Neuronal stem cell (in vitro differentiated cells): ENCODE data around the gene SOHLH2. TPM values are rescaled to one million over a fixed set of nuclear protein-coding genes. Genes with fewer than 3 reads are reported as not detected.
A peak's percentile ranks its signal among the peaks of the same experiment; 100 is the strongest.

Experiments
- DNase-seq: peaks from one replicate; pipeline ENCODE4 v3.0.0-alpha.2; 2013; ENCODE audit warnings: low spot score
- H2AFZ ChIP-seq: one replicate; pipeline ENCODE4 v1.6.1; 2013; ENCODE audit warnings: mild to moderate bottlenecking, low read length, inconsistent platforms
- H2AK5ac ChIP-seq: 2 replicates; pipeline ENCODE4 v1.6.1; 2013; ENCODE audit warnings: low read depth, mild to moderate bottlenecking, inconsistent platforms, low read length, moderate library complexity, mixed read lengths
- H2BK120ac ChIP-seq: 2 replicates; pipeline ENCODE4 v1.6.1; 2013; ENCODE audit warnings: low read depth, mild to moderate bottlenecking, inconsistent platforms, low read length, moderate library complexity, mixed read lengths
- H2BK12ac ChIP-seq: one replicate; pipeline ENCODE4 v1.6.1; 2013; ENCODE audit warnings: low read length, inconsistent platforms
- H2BK15ac ChIP-seq: 2 replicates; pipeline ENCODE4 v1.6.1; 2013; ENCODE audit warnings: mild to moderate bottlenecking, low read length, inconsistent platforms, mixed read lengths
- H2BK5ac ChIP-seq: one replicate; pipeline ENCODE4 v1.6.1; 2013; ENCODE audit warnings: inconsistent platforms, mild to moderate bottlenecking, low read length, moderate library complexity
- H3K14ac ChIP-seq: one replicate; pipeline ENCODE4 v1.6.1; 2013; ENCODE audit warnings: low read length, inconsistent platforms
- H3K18ac ChIP-seq: 2 replicates; pipeline ENCODE4 v1.6.1; 2013; ENCODE audit warnings: low read length, inconsistent platforms
- H3K23ac ChIP-seq: 2 replicates; pipeline ENCODE4 v1.6.1; 2013; ENCODE audit warnings: low read depth, mild to moderate bottlenecking, mixed read lengths, low read length, inconsistent platforms; ENCODE audit not compliant: poor library complexity
- H3K27ac ChIP-seq: replicated peaks from 3 replicates; pipeline ENCODE4 v1.5.1; 2013; ENCODE audit warnings: low read length, inconsistent platforms
- H3K27me3 ChIP-seq, 3 experiments: 2 replicates each; pipeline ENCODE4 v1.6.1; 2013; ENCODE audit warnings: low read length in 3 of 3, mild to moderate bottlenecking in 2 of 3, inconsistent platforms in 1 of 3, low read depth in 1 of 3, mixed read lengths in 1 of 3, moderate library complexity in 1 of 3; ENCODE audit not compliant: control insufficient read depth in 3 of 3, insufficient read depth in 3 of 3
- H3K36me3 ChIP-seq, 2 donors: replicated peaks in 1 of 2; 2 replicates each; pipeline ENCODE4 v1.6.1; 2013; ENCODE audit warnings: low read length in 2 of 2; ENCODE audit not compliant: control insufficient read depth in 2 of 2, insufficient read depth in 2 of 2
- H3K4ac ChIP-seq: 2 replicates; pipeline ENCODE4 v1.6.1; 2013; ENCODE audit warnings: inconsistent platforms, mild to moderate bottlenecking, low read length, moderate library complexity
- H3K4me1 ChIP-seq, 2 donors: 1 replicate in 1 of 2; 2 replicates in 1 of 2; pipeline ENCODE4 v1.6.1; 2013; ENCODE audit warnings: low read length in 2 of 2, low read depth in 1 of 2; ENCODE audit not compliant: control insufficient read depth in 2 of 2, insufficient read depth in 1 of 2
- H3K4me2 ChIP-seq: one replicate; pipeline ENCODE4 v1.6.1; 2013; ENCODE audit warnings: mild to moderate bottlenecking, low read length, inconsistent platforms; ENCODE audit not compliant: insufficient read depth, poor library complexity, severe bottlenecking
- H3K4me3 ChIP-seq, 2 donors: 2 replicates each; pipeline ENCODE4 v1.5.1; 2013; ENCODE audit warnings: low read length in 2 of 2, mild to moderate bottlenecking in 2 of 2, inconsistent platforms in 1 of 2, moderate library complexity in 1 of 2
- H3K79me1 ChIP-seq: one replicate; pipeline ENCODE4 v1.6.1; 2013; ENCODE audit warnings: low read depth, mild to moderate bottlenecking, inconsistent platforms, low read length, moderate library complexity
- H3K9ac ChIP-seq: one replicate; pipeline ENCODE4 v1.6.1; 2013; ENCODE audit warnings: mild to moderate bottlenecking, low read depth, low read length, inconsistent platforms; ENCODE audit not compliant: poor library complexity
- H3K9me3 ChIP-seq, 2 donors: replicated peaks in 1 of 2; 2 replicates each; pipeline versions ENCODE3 to v1.6.1; 2013; ENCODE audit warnings: low read length in 2 of 2, mild to moderate bottlenecking in 2 of 2, inconsistent platforms in 1 of 2, low read depth in 1 of 2, mixed read lengths in 1 of 2, moderate library complexity in 1 of 2; ENCODE audit not compliant: control insufficient read depth in 2 of 2, insufficient read depth in 1 of 2
- H4K8ac ChIP-seq: one replicate; pipeline ENCODE4 v1.6.1; 2013; ENCODE audit warnings: low read depth, mild to moderate bottlenecking, inconsistent platforms, low read length, moderate library complexity
- H4K91ac ChIP-seq: one replicate; pipeline ENCODE4 v1.6.1; 2013; ENCODE audit warnings: low read length, low read depth, mild to moderate bottlenecking, inconsistent platforms; ENCODE audit not compliant: poor library complexity
- WGBS, 2 donors: extraction: QIAGEN DNeasy Blood & Tissue Kit; methylation state at CpG; one replicate each; pipeline ENCODE4 v1.1.7; 2013; ENCODE audit warnings: missing lambda C conversion rate in 2 of 2, mixed read lengths in 1 of 2; ENCODE audit not compliant: insufficient read length in 2 of 2, insufficient replicate concordance in 1 of 2; ENCODE audit errors: extremely low coverage in 2 of 2; 5-methylcytosine and 5-hydroxymethylcytosine counted together
- polyA plus RNA-seq, 2 experiments: library from polyadenylated mRNA; stranded (reverse); fragments of 200-250 nt; gene quantifications; one replicate each; pipeline ENCODE4 v1.2.3, GENCODE V29; 2013

The SOHLH2 gene
- polyA plus RNA-seq (2013, experiment 1 of 2) = 8.9 TPM
- polyA plus RNA-seq (2013, experiment 2 of 2) = 8.5 TPM

GRCh38 chr13:36214163-36214921, at the start of gene SOHLH2:
Gene SOHLH2 (minus strand): TSS chr13:36214556. CDS start chr13:36214526, 30 bp downstream.
- Histone ChIP-seq H3K79me1 (no peaks in the 10 kb centered on the region), H2BK120ac (no peak within 1 kb of the TSS), H2AFZ (no peak within 1 kb of the TSS), H3K9ac (no peak within 1 kb of the TSS), H3K4me2 (no peak within 1 kb of the TSS), H4K8ac (no peak within 1 kb of the TSS), H3K4me3 (no peak within 1 kb of the TSS), H3K4me1 (peaks cover 0 to 3% of the 10 kb centered on the region in 2 donors), H3K9me3 (no peaks in the 10 kb centered on the region), H3K14ac (no peak within 1 kb of the TSS), H2AK5ac (peak within 1 kb of the TSS; percentile 44), H3K36me3 (no peaks in the 10 kb centered on the region), H3K27me3 (no peaks in the 10 kb centered on the region), H3K27ac (no peak within 1 kb of the TSS), H3K18ac (peak within 1 kb of the TSS; percentile 61), H2BK5ac (peak within 1 kb of the TSS; percentile 91), H2BK12ac (no peak within 1 kb of the TSS), H3K4ac (no peak within 1 kb of the TSS), H4K91ac (no peak within 1 kb of the TSS), H2BK15ac (no peak within 1 kb of the TSS), H3K23ac (peak within 1 kb of the TSS; percentile 26)
- DNase-seq = no peak
- WGBS, 2 donors = no CpG with 5 or more reads among the region's 53 CpGs

GRCh38 chr13:36261976-36262375, 47.6 kb upstream of the SOHLH2 start:
- Histone ChIP-seq H3K9ac (no peak overlapping the region), H2AK5ac (no peak overlapping the region), H3K4me3 (no peak overlapping the region), H3K4me2 (no peak overlapping the region), H2BK15ac (no peak overlapping the region), H3K23ac (no peak overlapping the region), H4K8ac (no peak overlapping the region), H2AFZ (no peak overlapping the region), H2BK5ac (no peak overlapping the region), H2BK120ac (no peak overlapping the region), H4K91ac (no peak overlapping the region), H3K4me1 (no peaks in the 10 kb centered on the region), H3K18ac (no peak overlapping the region), H3K27me3 (no peaks in the 10 kb centered on the region), H3K27ac (no peak overlapping the region), H2BK12ac (no peak overlapping the region), H3K9me3 (no peaks in the 10 kb centered on the region), H3K14ac (no peak overlapping the region), H3K79me1 (no peaks in the 10 kb centered on the region), H3K36me3 (no peaks in the 10 kb centered on the region), H3K4ac (no peak overlapping the region)
- no peak for DNase-seq

- Histone ChIP-seq H3K14ac (no peak overlapping the region), H3K4ac (no peak overlapping the region), H3K4me1 (no peaks in the 10 kb centered on the region), H3K18ac (no peak overlapping the region), H3K4me3 (no peak overlapping the region), H3K9ac (no peak overlapping the region), H3K79me1 (no peaks in the 10 kb centered on the region), H4K91ac (no peak overlapping the region), H3K27me3 (no peaks in the 10 kb centered on the region), H4K8ac (no peak overlapping the region), H3K27ac (no peak overlapping the region), H3K36me3 (no peaks in the 10 kb centered on the region), H2BK5ac (no peak overlapping the region), H2AFZ (no peak overlapping the region), H2BK12ac (no peak overlapping the region), H3K4me2 (no peak overlapping the region), H3K23ac (no peak overlapping the region), H2AK5ac (no peak overlapping the region), H2BK120ac (no peak overlapping the region), H3K9me3 (no peaks in the 10 kb centered on the region), H2BK15ac (no peak overlapping the region)
- no CpG with 5 or more reads among the region's 3 CpGs for WGBS, 2 donors
- DNase-seq = no peak
Observed at GRCh38 chr13:36261011-36261410, 46.7 kb upstream of the SOHLH2 start.

- Histone ChIP-seq H3K4ac (no peak overlapping the region), H2AK5ac (no peak overlapping the region), H3K27ac (no peak overlapping the region), H3K9me3 (peaks cover 0 to 3% of the 10 kb centered on the region in 2 donors), H3K27me3 (no peaks in the 10 kb centered on the region), H2BK15ac (no peak overlapping the region), H3K14ac (no peak overlapping the region), H2BK5ac (no peak overlapping the region), H3K36me3 (no peaks in the 10 kb centered on the region), H3K18ac (no peak overlapping the region), H4K8ac (no peak overlapping the region), H2AFZ (no peak overlapping the region), H3K4me1 (no peaks in the 10 kb centered on the region), H3K4me3 (no peak overlapping the region), H2BK12ac (no peak overlapping the region), H3K79me1 (no peaks in the 10 kb centered on the region), H2BK120ac (no peak overlapping the region), H3K9ac (no peak overlapping the region), H3K23ac (no peak overlapping the region), H3K4me2 (no peak overlapping the region), H4K91ac (no peak overlapping the region)
- no CpG with 5 or more reads among the region's 8 CpGs for WGBS, 2 donors
- no peak for DNase-seq
Observed at GRCh38 chr13:36259361-36260137, 45.2 kb upstream of the SOHLH2 start.
